Lower leg skin (tissue), 3 donors: ENCODE results near the gene CDC20.

ENCODE experiments used
- CTCF ChIP-seq, 3 donors: fragments of 450-650 bp; IDR thresholded peaks; one replicate each; pipeline ENCODE4 v1.5.1; 2016; ENCODE audit warnings: antibody characterized with exemption in 3 of 3, mild to moderate bottlenecking in 3 of 3, moderate library complexity in 2 of 3
- POLR2A ChIP-seq, 2 donors: fragments of 450-650 bp; IDR thresholded peaks; one replicate each; pipeline ENCODE4 v1.6.1; 2016 to 2017; ENCODE audit warnings: antibody characterized with exemption in 2 of 2, mild to moderate bottlenecking in 1 of 2, moderate library complexity in 1 of 2

GRCh38 chr1:43315481-43315880 lies 43.3 kb upstream of the CDC20 start:
- TF ChIP-seq CTCF (IDR thresholded peaks at IDR 0.05) (no peak), POLR2A (IDR thresholded peaks at IDR 0.05) (no peak)
